GM11168 (cell line): ENCODE data around the gene ALKBH6.

ENCODE experiments used
- in situ Hi-C: fragments of 300-500 bp; cut with MboI; formaldehyde crosslinking; loops from one replicate; pipeline ENCODE4 v1.12.0; 2022; ENCODE audit warnings: low sequenced_read_pairs; ENCODE audit not compliant: unreplicated experiment

ALKBH6 gene

DNA sequence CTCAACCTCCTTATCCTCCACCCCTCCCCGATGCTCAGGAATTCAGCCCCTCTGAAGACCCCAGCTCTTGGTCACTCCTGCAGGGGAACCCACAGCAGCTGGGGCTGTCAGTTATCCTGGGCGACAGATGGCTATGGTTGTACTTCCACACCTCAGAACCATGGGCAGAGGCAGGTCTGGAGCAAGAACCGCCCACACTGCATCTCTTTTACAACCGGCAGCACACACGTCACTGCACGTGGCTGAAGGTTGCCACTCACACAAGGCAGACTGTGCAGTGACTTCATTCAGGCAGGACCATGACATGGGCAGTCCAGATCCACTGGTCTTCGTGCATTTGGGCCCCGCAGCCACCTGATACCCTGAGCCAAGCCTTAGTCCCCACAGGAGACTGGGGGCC is 40.5 kb downstream of the ALKBH6 start:
- in situ Hi-C loops, result no loop called here

DNA sequence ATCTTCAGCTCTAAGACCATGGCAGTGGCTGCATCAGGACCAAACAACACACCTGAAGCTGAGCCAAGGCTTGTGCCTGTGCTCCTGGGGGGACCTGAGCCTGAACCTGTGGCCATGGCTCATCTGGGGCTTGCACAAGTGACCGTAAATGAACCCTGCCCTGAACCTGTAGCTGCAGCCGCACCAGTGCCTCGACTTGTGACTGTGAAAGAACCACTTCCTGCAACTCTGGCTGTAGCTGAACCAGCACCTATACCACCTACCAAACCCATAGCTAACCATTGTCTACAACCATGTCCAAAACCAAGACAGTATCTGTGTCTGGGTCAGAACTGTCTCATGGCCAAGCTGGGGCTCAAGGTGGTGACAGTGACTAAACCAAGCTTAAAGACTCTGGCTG is 47.2 kb downstream of the ALKBH6 start:
- in situ Hi-C loops, result no loop called here

DNA sequence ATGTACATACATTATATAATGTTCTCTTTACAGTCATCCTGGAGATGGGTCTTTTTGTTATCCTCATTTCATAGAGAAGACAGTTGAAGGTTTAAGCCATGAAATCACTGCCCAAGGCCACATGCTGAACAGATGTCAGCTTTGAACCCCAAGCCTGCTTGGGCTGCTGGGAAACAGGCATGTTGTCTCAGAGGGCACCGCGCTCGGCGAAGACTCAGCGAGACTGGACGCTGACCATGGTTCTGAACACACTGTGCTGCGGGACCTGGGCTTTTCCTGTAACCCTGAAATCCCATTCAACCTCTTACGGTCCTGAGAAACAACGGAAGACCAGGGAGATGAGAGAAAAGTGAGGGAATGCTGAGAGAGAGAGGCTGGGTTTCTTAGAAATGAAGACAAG is 50.5 kb downstream of the ALKBH6 start:
- in situ Hi-C loops, result no loop called here

DNA sequence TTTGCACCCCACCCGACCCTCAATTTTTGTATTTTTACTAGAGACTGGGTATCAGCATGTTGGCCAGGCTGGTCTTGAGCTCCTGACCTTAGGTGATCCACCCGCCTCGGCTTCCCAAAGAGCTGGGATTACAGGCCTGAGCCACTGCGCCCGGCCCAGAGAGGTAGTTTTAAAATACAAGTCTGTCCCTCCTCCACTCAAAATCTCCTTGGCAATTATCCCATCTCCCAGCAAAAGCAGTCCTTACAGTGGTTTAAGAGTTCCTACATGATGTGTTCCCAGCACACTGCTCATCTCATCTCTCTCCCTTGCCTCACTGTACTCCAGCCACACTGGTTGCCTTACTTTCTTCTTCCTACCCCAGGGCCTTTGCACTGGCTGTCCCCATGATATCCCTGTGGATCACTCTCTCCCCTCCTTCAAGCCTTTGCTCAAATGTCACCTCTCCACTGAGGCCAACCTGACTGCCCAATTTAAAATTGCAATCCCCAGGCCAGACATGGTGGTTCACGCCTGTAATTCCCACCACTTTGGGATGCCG is 53.5 kb downstream of the ALKBH6 start:
- in situ Hi-C loops, result no loop called here

DNA sequence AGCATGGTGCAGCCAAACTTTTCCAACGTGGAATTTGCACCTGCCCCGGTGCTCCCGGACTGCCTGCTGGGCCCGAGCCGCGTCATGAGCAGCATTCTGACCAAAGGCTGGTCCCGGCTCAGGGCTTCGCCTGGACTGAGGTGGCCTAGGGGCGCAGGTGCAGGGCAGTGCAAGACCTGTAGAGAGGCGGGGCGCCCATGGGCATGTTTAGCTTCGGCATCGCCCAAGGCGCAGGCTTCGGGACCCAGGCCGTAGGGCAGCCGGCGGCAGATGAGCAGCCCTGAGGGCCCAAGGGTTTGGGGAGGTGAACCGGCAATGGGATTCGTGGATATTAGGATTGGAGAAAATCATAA is 54.1 kb downstream of the ALKBH6 start:
- in situ Hi-C loops, result no loop called here
